H1 (cell line): Measurements from ENCODE around the gene PGA5.

Experiments
- ATF2 ChIP-seq: IDR thresholded peaks from 2 replicates; pipeline ENCODE4 v1.6.1; 2012; ENCODE audit warnings: low read length, inconsistent platforms
- CTCF ChIP-seq, 3 experiments: IDR thresholded peaks; 1 replicate in 2 of 3; 2 replicates in 1 of 3; pipeline versions ENCODE4 v1.5.1 to v1.6.1; 2011; ENCODE audit warnings: low read length in 3 of 3, mild to moderate bottlenecking in 3 of 3, inconsistent platforms in 2 of 3, low read depth in 1 of 3, moderate library complexity in 1 of 3; ENCODE audit not compliant: insufficient read depth in 1 of 3; ENCODE audit errors: control extremely low read depth in 1 of 3
- SRF ChIP-seq: IDR thresholded peaks from 2 replicates; pipeline ENCODE4 v1.6.1; 2011; ENCODE audit warnings: mild to moderate bottlenecking, low read depth, low read length, moderate library complexity

GRCh38 chr11:61270354-61271076 is 29.5 kb downstream of the PGA5 start:
- TF ChIP-seq CTCF (IDR thresholded peaks at IDR 0.05; ENCODE audit: control extremely low read depth in 1 of 3, insufficient read depth in 1 of 3, low read depth in 1 of 3, low read length in 3 of 3) (no peak), ATF2 (no peak), SRF (no peak)
